ENCODE measurements around the gene ATG5. TPM values are rescaled to one million over a fixed set of nuclear protein-coding genes. Genes with fewer than 3 reads are reported as not detected.

The ATG5 gene
- total and polyA plus RNA-seq, 2 donors from 2014 or later = 26.5 to 31.6 TPM

DNA sequence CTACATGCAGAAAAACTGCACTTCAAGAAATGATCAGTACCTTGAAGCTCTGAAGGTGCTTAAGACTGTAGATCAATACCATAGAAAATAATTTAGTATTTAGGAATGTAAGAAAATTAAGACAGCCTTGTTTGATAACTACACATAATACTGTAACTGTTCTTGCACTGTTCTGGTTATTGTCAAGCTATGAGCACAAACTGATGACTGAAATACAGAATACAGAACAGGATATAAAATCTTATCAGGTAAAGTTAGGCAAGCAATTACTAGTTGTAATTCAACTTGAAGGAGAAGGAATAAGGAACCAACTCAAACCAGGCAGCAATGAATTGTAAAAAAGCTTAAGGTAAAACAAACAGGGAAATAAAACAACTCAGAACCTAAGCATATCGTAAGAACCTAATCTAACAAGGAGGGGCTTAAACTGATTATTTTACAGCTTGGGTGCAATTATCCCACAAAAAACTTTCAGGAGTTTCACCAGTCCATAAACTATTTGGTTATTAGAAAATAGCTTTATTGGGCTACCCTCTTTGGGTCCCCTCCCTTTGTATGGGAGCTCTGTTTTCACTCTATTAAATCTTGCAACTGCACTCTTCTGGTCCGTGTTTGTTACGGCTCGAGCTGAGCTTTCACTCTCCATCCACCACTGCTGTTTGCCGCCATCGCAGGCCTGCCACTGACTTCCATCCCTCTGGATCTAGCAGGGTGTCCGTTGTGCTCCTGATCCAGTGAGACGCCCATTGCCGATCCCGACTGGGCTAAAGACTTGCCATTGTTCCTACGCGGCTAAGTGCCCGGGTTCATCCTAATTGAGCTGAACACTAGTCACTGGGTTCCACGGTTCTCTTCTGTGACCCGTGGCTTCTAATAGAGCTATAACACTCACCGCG is 97.7 kb downstream of the ATG5 start:
- Histone ChIP-seq H3K27ac (ENCODE audit: low read depth in 2 of 2, low read length in 2 of 2) (no peak overlapping the region), H3K4me3 (ENCODE audit: low read length in 3 of 3) (no peak overlapping the region), H3K27me3 (ENCODE audit: control insufficient read depth, insufficient read depth, low read length) (no peaks in the 10 kb centered on the region), H3K36me3 (ENCODE audit: control insufficient read depth in 2 of 3, insufficient read depth in 3 of 3, low read length in 3 of 3) (peaks cover 0 to 3% (median 0%) of the 10 kb centered on the region in 3 donors), H3K9ac (ENCODE audit: low read length in 3 of 3) (no peak overlapping the region), H3K4me1 (ENCODE audit: control insufficient read depth in 2 of 3, insufficient read depth in 2 of 3, low read depth in 1 of 3, low read length in 3 of 3) (no peaks in the 10 kb centered on the region), H3K9me3 (ENCODE audit: control insufficient read depth in 2 of 3, insufficient read depth in 1 of 3, low read length in 3 of 3) (no peaks in the 10 kb centered on the region)
- FAIRE-seq (no peak), DNase-seq (no peak)
- TF ChIP-seq, protein P1, sequence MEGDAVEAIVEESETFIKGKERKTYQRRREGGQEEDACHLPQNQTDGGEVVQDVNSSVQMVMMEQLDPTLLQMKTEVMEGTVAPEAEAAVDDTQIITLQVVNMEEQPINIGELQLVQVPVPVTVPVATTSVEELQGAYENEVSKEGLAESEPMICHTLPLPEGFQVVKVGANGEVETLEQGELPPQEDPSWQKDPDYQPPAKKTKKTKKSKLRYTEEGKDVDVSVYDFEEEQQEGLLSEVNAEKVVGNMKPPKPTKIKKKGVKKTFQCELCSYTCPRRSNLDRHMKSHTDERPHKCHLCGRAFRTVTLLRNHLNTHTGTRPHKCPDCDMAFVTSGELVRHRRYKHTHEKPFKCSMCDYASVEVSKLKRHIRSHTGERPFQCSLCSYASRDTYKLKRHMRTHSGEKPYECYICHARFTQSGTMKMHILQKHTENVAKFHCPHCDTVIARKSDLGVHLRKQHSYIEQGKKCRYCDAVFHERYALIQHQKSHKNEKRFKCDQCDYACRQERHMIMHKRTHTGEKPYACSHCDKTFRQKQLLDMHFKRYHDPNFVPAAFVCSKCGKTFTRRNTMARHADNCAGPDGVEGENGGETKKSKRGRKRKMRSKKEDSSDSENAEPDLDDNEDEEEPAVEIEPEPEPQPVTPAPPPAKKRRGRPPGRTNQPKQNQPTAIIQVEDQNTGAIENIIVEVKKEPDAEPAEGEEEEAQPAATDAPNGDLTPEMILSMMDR (IDR thresholded peaks at IDR 0.05; ENCODE audit: borderline replicate concordance, extremely low read depth, insufficient read depth) = no peak
- intact Hi-C loops (cut with DNase I) = no loop called here

DNA sequence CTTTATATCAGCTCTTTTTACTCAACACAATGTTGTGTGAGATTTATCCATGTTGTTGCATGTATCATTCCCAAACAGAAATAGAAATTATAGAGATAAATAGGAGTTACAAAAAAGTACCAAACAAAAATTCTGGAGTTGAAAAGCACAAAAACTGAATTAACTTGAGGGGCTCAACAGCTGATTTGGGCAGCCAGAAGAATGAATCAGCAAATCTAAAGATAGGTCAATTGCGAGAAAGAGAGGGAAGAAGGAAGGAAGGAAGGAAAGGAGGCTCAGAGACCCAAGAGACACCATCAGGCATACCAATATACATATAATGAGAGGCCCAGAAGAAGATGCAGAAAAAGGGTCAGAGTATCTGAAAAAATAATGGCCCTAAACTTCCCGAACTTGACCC is 98.9 kb downstream of the ATG5 start:
- Histone ChIP-seq H3K9ac (ENCODE audit: low read length in 3 of 3) (no peak overlapping the region), H3K36me3 (ENCODE audit: control insufficient read depth in 2 of 3, insufficient read depth in 3 of 3, low read length in 3 of 3) (peaks cover 0 to 3% (median 0%) of the 10 kb centered on the region in 3 donors), H3K27me3 (ENCODE audit: control insufficient read depth, insufficient read depth, low read length) (no peaks in the 10 kb centered on the region), H3K4me1 (ENCODE audit: control insufficient read depth in 2 of 3, insufficient read depth in 2 of 3, low read depth in 1 of 3, low read length in 3 of 3) (no peaks in the 10 kb centered on the region), H3K9me3 (ENCODE audit: control insufficient read depth in 2 of 3, insufficient read depth in 1 of 3, low read length in 3 of 3) (no peaks in the 10 kb centered on the region), H3K27ac (ENCODE audit: low read depth in 2 of 2, low read length in 2 of 2) (no peak overlapping the region), H3K4me3 (ENCODE audit: low read length in 3 of 3) (no peak overlapping the region)
- DNase-seq = no peak
- TF ChIP-seq, protein P1 (IDR thresholded peaks at IDR 0.05; ENCODE audit: borderline replicate concordance, extremely low read depth, insufficient read depth) = no peak
- no peak for FAIRE-seq
- intact Hi-C loops (cut with DNase I) = no loop called here

DNA sequence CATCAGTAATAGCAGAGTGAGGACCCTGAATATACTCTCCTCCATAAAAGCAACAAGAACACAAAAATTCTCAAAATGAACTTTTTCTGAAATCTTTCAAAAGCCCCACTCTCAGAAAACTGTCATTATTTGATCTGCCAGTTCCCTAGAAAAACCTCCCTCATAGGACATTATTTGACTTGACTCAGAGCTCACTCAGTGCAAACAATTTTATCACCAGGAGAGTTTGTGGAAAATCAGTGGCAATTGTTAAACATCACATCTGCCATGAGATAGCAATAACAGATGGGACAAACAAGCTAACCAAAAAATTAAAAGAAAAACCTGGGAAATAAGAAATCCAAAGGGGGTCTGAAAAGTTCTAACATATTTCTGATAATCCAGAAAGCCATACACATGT is 100.0 kb downstream of the ATG5 start:
- FAIRE-seq (no peak), DNase-seq (no peak)
- H3K27ac ChIP-seq (ENCODE audit: low read depth in 2 of 2, low read length in 2 of 2) = no peak overlapping the region
- H3K36me3 ChIP-seq (ENCODE audit: control insufficient read depth in 2 of 3, insufficient read depth in 3 of 3, low read length in 3 of 3) = peaks cover 0 to 3% (median 0%) of the 10 kb centered on the region in 3 donors
- H3K9ac ChIP-seq (ENCODE audit: low read length in 3 of 3) = no peak overlapping the region
- TF ChIP-seq, protein P1 (IDR thresholded peaks at IDR 0.05; ENCODE audit: borderline replicate concordance, extremely low read depth, insufficient read depth) = no peak
- no peaks in the 10 kb centered on the region for H3K27me3 ChIP-seq (ENCODE audit: control insufficient read depth, insufficient read depth, low read length)
- H3K4me1 ChIP-seq (ENCODE audit: control insufficient read depth in 2 of 3, insufficient read depth in 2 of 3, low read depth in 1 of 3, low read length in 3 of 3) = no peaks in the 10 kb centered on the region
- intact Hi-C loops (cut with DNase I) = no loop called here
- no peak overlapping the region for H3K4me3 ChIP-seq (ENCODE audit: low read length in 3 of 3)
- H3K9me3 ChIP-seq (ENCODE audit: control insufficient read depth in 2 of 3, insufficient read depth in 1 of 3, low read length in 3 of 3) = no peaks in the 10 kb centered on the region

Measured in kidney (tissue), 14 donors.